Keratinocyte (primary cell): ENCODE data around the gene PKNOX2.

ENCODE experiments used
- EZH2 ChIP-seq: IDR thresholded peaks from one replicate; pipeline ENCODE4 v1.6.1; 2012; ENCODE audit warnings: inconsistent platforms, mild to moderate bottlenecking, low read length, moderate library complexity
- TF ChIP-seq, protein P1 (sequence below), 3 experiments: IDR thresholded peaks in 1 of 3; conservative IDR thresholded peaks in 1 of 3; optimal IDR thresholded peaks in 1 of 3; 2 replicates in 2 of 3; 3 replicates in 1 of 3; pipeline versions ENCODE3 to v1.5.1; 2011; ENCODE audit warnings: low read length in 3 of 3, mild to moderate bottlenecking in 3 of 3, moderate library complexity in 2 of 3, control low read depth in 1 of 3, inconsistent platforms in 1 of 3; ENCODE audit not compliant: insufficient read depth in 2 of 3; ENCODE audit errors: extremely low read depth in 1 of 3

- TF ChIP-seq, protein P1, sequence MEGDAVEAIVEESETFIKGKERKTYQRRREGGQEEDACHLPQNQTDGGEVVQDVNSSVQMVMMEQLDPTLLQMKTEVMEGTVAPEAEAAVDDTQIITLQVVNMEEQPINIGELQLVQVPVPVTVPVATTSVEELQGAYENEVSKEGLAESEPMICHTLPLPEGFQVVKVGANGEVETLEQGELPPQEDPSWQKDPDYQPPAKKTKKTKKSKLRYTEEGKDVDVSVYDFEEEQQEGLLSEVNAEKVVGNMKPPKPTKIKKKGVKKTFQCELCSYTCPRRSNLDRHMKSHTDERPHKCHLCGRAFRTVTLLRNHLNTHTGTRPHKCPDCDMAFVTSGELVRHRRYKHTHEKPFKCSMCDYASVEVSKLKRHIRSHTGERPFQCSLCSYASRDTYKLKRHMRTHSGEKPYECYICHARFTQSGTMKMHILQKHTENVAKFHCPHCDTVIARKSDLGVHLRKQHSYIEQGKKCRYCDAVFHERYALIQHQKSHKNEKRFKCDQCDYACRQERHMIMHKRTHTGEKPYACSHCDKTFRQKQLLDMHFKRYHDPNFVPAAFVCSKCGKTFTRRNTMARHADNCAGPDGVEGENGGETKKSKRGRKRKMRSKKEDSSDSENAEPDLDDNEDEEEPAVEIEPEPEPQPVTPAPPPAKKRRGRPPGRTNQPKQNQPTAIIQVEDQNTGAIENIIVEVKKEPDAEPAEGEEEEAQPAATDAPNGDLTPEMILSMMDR (optimal IDR thresholded peaks at IDR 0.05 in 1 of 3, IDR thresholded peaks at IDR 0.05 in 1 of 3, conservative IDR thresholded peaks at IDR 0.05 in 1 of 3; ENCODE audit: extremely low read depth in 1 of 3, insufficient read depth in 2 of 3, low read length in 3 of 3): no peak
- no peak for TF ChIP-seq EZH2
Observed at GRCh38 chr11:125272821-125273220, 108.3 kb downstream of the PKNOX2 start.
